Ascending aorta (tissue), 2 donors: ENCODE measurements around the gene SFT2D3. TPM values are rescaled to one million over a fixed set of nuclear protein-coding genes. Genes with fewer than 3 reads are reported as not detected.
"Not testable (repeated sequence)": the region's sequence is repeated elsewhere in the genome, so short reads cannot be mapped to it uniquely, and the experiment has no call there.

ENCODE experiments used
- DNase-seq, 2 donors: peaks; one replicate each; pipeline ENCODE4 v3.0.0-alpha.2; 2019; ENCODE audit warnings: low spot score in 2 of 2
- H3K27ac ChIP-seq, 2 donors: fragments of 200-600 bp; sonication (generic); one replicate each; pipeline ENCODE4 v1.5.1; 2016 to 2017; ENCODE audit warnings: mild to moderate bottlenecking in 1 of 2
- H3K27me3 ChIP-seq: fragments of 200-600 bp; sonication (generic); one replicate; pipeline ENCODE4 v1.5.1; 2017
- H3K36me3 ChIP-seq, 2 donors: fragments of 200-600 bp; sonication (generic); one replicate each; pipeline ENCODE4 v1.5.1; 2016
- H3K4me1 ChIP-seq, 2 donors: fragments of 200-600 bp; sonication (generic); one replicate each; pipeline ENCODE4 v1.5.1; 2016 to 2017; ENCODE audit warnings: mild to moderate bottlenecking in 1 of 2
- H3K4me3 ChIP-seq, 2 donors: fragments of 200-600 bp; sonication (generic); one replicate each; pipeline ENCODE4 v1.5.1; 2016 to 2017; ENCODE audit warnings: mild to moderate bottlenecking in 1 of 2
- H3K9me3 ChIP-seq, 2 donors: fragments of 200-600 bp; sonication (generic); one replicate each; pipeline ENCODE4 v1.5.1; 2016
- intact Hi-C: fragments of 100-400 bp; cut with DNase I; formaldehyde crosslinking; loops from one replicate; pipeline ENCODE4 v1.15.1; 2023
- total RNA-seq: library from RNA; depleted of rRNA; stranded (reverse); fragments of >200 nt; gene quantifications from one replicate; pipeline ENCODE4 v1.1.0, GENCODE V29; 2016
- TF ChIP-seq, protein P1 (sequence below), 3 experiments: fragments of 200-600 bp in 2 of 3; fragments of 450-650 bp in 1 of 3; sonication (generic) in 2 of 3; IDR thresholded peaks; one replicate each; pipeline ENCODE4 v1.5.1; 2016 to 2019; ENCODE audit warnings: antibody characterized with exemption in 3 of 3, mild to moderate bottlenecking in 1 of 3, moderate library complexity in 1 of 3

SFT2D3 gene
- total RNA-seq, 1 donor from 2014 or later = 8.3 TPM

GRCh38 chr2:127740665-127741288 is 39.5 kb downstream of the SFT2D3 start:
- DNase-seq = no peak
- Histone ChIP-seq H3K36me3 (peaks cover 0 to 7% of the 10 kb centered on the region in 2 donors), H3K27ac (no peak overlapping the region), H3K9me3 (no peaks in the 10 kb centered on the region), H3K4me3 (no peak overlapping the region), H3K4me1 (no peaks in the 10 kb centered on the region), H3K27me3 (no peaks in the 10 kb centered on the region)
- TF ChIP-seq, protein P1, sequence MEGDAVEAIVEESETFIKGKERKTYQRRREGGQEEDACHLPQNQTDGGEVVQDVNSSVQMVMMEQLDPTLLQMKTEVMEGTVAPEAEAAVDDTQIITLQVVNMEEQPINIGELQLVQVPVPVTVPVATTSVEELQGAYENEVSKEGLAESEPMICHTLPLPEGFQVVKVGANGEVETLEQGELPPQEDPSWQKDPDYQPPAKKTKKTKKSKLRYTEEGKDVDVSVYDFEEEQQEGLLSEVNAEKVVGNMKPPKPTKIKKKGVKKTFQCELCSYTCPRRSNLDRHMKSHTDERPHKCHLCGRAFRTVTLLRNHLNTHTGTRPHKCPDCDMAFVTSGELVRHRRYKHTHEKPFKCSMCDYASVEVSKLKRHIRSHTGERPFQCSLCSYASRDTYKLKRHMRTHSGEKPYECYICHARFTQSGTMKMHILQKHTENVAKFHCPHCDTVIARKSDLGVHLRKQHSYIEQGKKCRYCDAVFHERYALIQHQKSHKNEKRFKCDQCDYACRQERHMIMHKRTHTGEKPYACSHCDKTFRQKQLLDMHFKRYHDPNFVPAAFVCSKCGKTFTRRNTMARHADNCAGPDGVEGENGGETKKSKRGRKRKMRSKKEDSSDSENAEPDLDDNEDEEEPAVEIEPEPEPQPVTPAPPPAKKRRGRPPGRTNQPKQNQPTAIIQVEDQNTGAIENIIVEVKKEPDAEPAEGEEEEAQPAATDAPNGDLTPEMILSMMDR (IDR thresholded peaks at IDR 0.05) = no peak
- intact Hi-C loops = no loop called here

- intact Hi-C loops = no loop called here
- Histone ChIP-seq H3K4me3 (no peak overlapping the region), H3K4me1 (no peaks in the 10 kb centered on the region), H3K9me3 (no peaks in the 10 kb centered on the region), H3K36me3 (peaks cover 5 to 7% of the 10 kb centered on the region in 2 donors), H3K27ac (no peak overlapping the region), H3K27me3 (no peaks in the 10 kb centered on the region)
- no peak for DNase-seq
- TF ChIP-seq, protein P1 (IDR thresholded peaks at IDR 0.05) = no peak
Observed at GRCh38 chr2:127743477-127744026, 42.3 kb downstream of the SFT2D3 start.

DNA sequence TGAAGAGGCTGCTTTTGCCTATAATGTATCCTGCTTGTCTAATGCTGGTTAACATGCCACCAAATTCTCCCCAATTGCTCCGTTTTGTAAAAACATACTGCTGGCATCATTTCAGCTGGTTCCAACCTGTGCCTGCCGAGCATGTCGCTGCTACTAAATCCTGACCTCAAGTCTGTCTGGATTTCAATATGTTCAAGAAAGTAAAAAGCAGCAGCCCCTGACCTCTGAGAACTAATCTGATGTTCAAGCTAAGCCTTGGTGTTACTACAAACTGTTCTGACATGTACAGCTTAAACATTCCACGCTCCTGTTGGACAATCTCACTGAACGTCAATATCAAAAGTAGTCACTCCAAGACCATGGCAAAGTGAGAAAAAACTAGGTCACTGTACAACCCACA is 46.3 kb downstream of the SFT2D3 start:
- H3K9me3 ChIP-seq = no peaks in the 10 kb centered on the region
- no peaks in the 10 kb centered on the region for H3K4me1 ChIP-seq
- no peak overlapping the region for H3K4me3 ChIP-seq
- TF ChIP-seq, protein P1 (IDR thresholded peaks at IDR 0.05) = no peak
- no peak overlapping the region for H3K27ac ChIP-seq
- H3K27me3 ChIP-seq = no peaks in the 10 kb centered on the region
- no peak for DNase-seq
- intact Hi-C loops = no loop called here
- H3K36me3 ChIP-seq = peaks cover 7 to 15% of the 10 kb centered on the region in 2 donors

DNA sequence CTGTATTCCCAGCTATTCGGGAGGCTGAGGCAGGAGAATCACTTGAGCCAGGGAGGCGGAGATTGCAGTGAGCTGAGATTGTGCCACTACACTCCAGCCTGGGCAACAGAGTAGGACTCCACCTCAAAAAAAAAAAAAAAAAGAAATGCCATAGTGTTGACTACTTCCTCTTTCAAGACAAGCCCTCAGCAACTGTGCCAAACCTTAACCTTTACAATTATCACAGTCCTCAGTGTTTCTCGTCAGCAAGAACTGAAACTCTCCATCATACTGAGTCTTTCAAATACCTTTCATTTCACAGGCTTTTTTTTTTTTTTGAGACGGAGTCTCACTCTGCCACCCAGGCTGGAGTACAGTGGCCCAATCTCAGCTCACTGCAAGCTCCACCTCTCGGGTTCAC is 48.2 kb downstream of the SFT2D3 start:
- H3K9me3 ChIP-seq, H3K4me1 ChIP-seq, H3K27me3 ChIP-seq, DNase-seq, H3K27ac ChIP-seq, intact Hi-C loops, H3K4me3 ChIP-seq: not testable (repeated sequence)
- H3K36me3 ChIP-seq = peaks cover 4 to 15% of the 10 kb centered on the region in 2 donors

- Histone ChIP-seq H3K4me3 (no peak overlapping the region), H3K36me3 (peaks cover 0 to 12% of the 10 kb centered on the region in 2 donors), H3K9me3 (no peaks in the 10 kb centered on the region), H3K27ac (no peak overlapping the region), H3K4me1 (no peaks in the 10 kb centered on the region), H3K27me3 (no peaks in the 10 kb centered on the region)
- TF ChIP-seq, protein P1 (IDR thresholded peaks at IDR 0.05) = no peak
- intact Hi-C loops = no loop called here
- no peak for DNase-seq
Observed at GRCh38 chr2:127753374-127753773, 52.1 kb downstream of the SFT2D3 start.

GRCh38 chr2:127754186-127754585 is 52.9 kb downstream of the SFT2D3 start:
- peaks cover 0 to 10% of the 10 kb centered on the region in 2 donors for H3K36me3 ChIP-seq
- no peaks in the 10 kb centered on the region for H3K27me3 ChIP-seq
- intact Hi-C loops = no loop called here

More at GRCh38 chr2:127754186-127754585, 52.9 kb downstream of the SFT2D3 start:
- Histone ChIP-seq H3K4me3 (no peak overlapping the region), H3K27ac (no peak overlapping the region), H3K4me1 (no peaks in the 10 kb centered on the region), H3K9me3 (no peaks in the 10 kb centered on the region)
- DNase-seq = no peak
- TF ChIP-seq, protein P1 (IDR thresholded peaks at IDR 0.05) = no peak

Other genes with a start within 250 kb of the SFT2D3 start
- gene IWS1, start 175.0 kb upstream of the SFT2D3 start, total RNA-seq = 54.6 TPM
- gene MYO7B, start 165.8 kb upstream of the SFT2D3 start, total RNA-seq = 1.3 TPM
- not detected for gene GPR17, start 55.3 kb upstream of the SFT2D3 start, total RNA-seq
- 169 TPM for gene LIMS2, start 26.0 kb upstream of the SFT2D3 start, total RNA-seq
- 13.9 TPM for gene WDR33, start 109.7 kb downstream of the SFT2D3 start, total RNA-seq
- 2.1 TPM for gene POLR2D, start 156.7 kb downstream of the SFT2D3 start, total RNA-seq
- gene AMMECR1L, start 184.5 kb downstream of the SFT2D3 start, total RNA-seq = 20.6 TPM